ENCODE measurements around the gene CCDC141.

GRCh38 chr2:179049546-179050311 is at the start of gene CCDC141:
- no peak; the same call in 1 of the 2 replicates for TF ChIP-seq GATA3 (IDR thresholded peaks at IDR 0.05; ENCODE audit: low read depth, low read length)
- peak; percentile 42; the same call in 1 of the 2 replicates for TF ChIP-seq GATA2 (IDR thresholded peaks at IDR 0.05; ENCODE audit: low read depth, low read length)

Measured in SH-SY5Y (cell line).